WTC11 (cell line): ENCODE results near the gene ELMO1. TPM values are rescaled to one million over a fixed set of nuclear protein-coding genes. Genes with fewer than 3 reads are reported as not detected.
A peak's percentile ranks its signal among the peaks of the same experiment; 100 is the strongest.

Experiments used
- ATAC-seq: fragments of 200-7000 bp; cut with Tn5 transposase; 2 replicates; pipeline ENCODE4 v1.10.0; 2021; ENCODE audit warnings: mild to moderate bottlenecking, moderate library complexity
- CTCF ChIA-PET: fragments of 300-600 bp; sonication (Branson Sonifier 250); formaldehyde crosslinking; loops from one replicate; lab custom pipeline; 2021; ENCODE audit warnings: antibody characterized with exemption; lab: Charles Lee
- POLR2A ChIA-PET: fragments of 350-600 bp; sonication (Branson Sonifier 250); formaldehyde crosslinking; loops from one replicate; lab custom pipeline; 2021; ENCODE audit warnings: antibody characterized with exemption; lab: Charles Lee
- DNase-seq: peaks from one replicate; pipeline ENCODE4 v3.0.0; 2021; ENCODE audit warnings: low spot score
- H3K27ac Mint-ChIP-seq: 2 replicates; pipeline ENCODE4 v1.8.0; 2021; ENCODE audit warnings: mixed read lengths
- H3K27me3 Mint-ChIP-seq: 2 replicates; pipeline ENCODE4 v1.8.0; 2021; ENCODE audit warnings: low read depth, mild to moderate bottlenecking, moderate library complexity, mixed read lengths
- H3K36me3 Mint-ChIP-seq: 2 replicates; pipeline ENCODE4 v1.8.0; 2021; ENCODE audit warnings: mixed read lengths
- H3K4me1 Mint-ChIP-seq: 2 replicates; pipeline ENCODE4 v1.8.0; 2022; ENCODE audit warnings: mixed read lengths
- H3K4me3 Mint-ChIP-seq: 2 replicates; pipeline ENCODE4 v1.8.0; 2021; ENCODE audit warnings: mild to moderate bottlenecking, moderate library complexity, mixed read lengths
- H3K9me3 Mint-ChIP-seq: 2 replicates; pipeline ENCODE4 v1.8.0; 2021; ENCODE audit warnings: mixed read lengths
- ATF6 ChIP-seq: sonication (generic); formaldehyde crosslinking; IDR thresholded peaks from 2 replicates; pipeline ENCODE4 v1.8.1; 2023; ENCODE audit warnings: mild to moderate bottlenecking, missing genetic modification reagents
- CDX4 ChIP-seq: fragments of 250-450 bp; sonication (Bioruptor Pico); IDR thresholded peaks from 2 replicates; pipeline ENCODE4 v1.9.0; 2021; ENCODE audit warnings: moderate library complexity, mild to moderate bottlenecking, inconsistent platforms, borderline replicate concordance
- ESRRA ChIP-seq: sonication (generic); formaldehyde crosslinking; IDR thresholded peaks from 2 replicates; pipeline ENCODE4 v1.8.1; 2022; ENCODE audit warnings: mild to moderate bottlenecking, missing genetic modification reagents, borderline replicate concordance
- GTF2I ChIP-seq: fragments of 250-450 bp; sonication (Bioruptor Pico); conservative IDR thresholded peaks from 2 replicates; pipeline ENCODE4 v1.4.0; 2021; ENCODE audit warnings: mild to moderate bottlenecking
- JAZF1 ChIP-seq: fragments of 250-450 bp; sonication (Bioruptor Pico); IDR thresholded peaks from 2 replicates; pipeline ENCODE4 v1.9.0; 2021; ENCODE audit warnings: moderate library complexity, mild to moderate bottlenecking, inconsistent platforms
- MXD4 ChIP-seq: fragments of 250-450 bp; sonication (Bioruptor Pico); IDR thresholded peaks from 2 replicates; pipeline ENCODE4 v1.8.0; 2021; ENCODE audit warnings: mild to moderate bottlenecking, moderate library complexity, borderline replicate concordance
- NFE2L1 ChIP-seq: sonication (generic); formaldehyde crosslinking; IDR thresholded peaks from 2 replicates; pipeline ENCODE4 v1.8.1; 2023; ENCODE audit warnings: missing genetic modification reagents
- NFYB ChIP-seq: sonication (generic); formaldehyde crosslinking; conservative IDR thresholded peaks from 2 replicates; pipeline ENCODE4 v1.8.0; 2022; ENCODE audit warnings: low read depth, missing genetic modification reagents
- OVOL2 ChIP-seq: fragments of 250-450 bp; sonication (Bioruptor Pico); IDR thresholded peaks from 2 replicates; pipeline ENCODE4 v1.9.0; 2021; ENCODE audit warnings: mild to moderate bottlenecking, borderline replicate concordance
- PRRX2 ChIP-seq: fragments of 250-450 bp; sonication (Bioruptor Pico); IDR thresholded peaks from 2 replicates; pipeline ENCODE4 v1.8.0; 2021; ENCODE audit warnings: mild to moderate bottlenecking
- ZBTB43 ChIP-seq: sonication (generic); formaldehyde crosslinking; IDR thresholded peaks from 2 replicates; pipeline ENCODE4 v1.8.1; 2023; ENCODE audit warnings: mild to moderate bottlenecking, missing genetic modification reagents
- ZNF219 ChIP-seq: sonication (generic); formaldehyde crosslinking; IDR thresholded peaks from 2 replicates; pipeline ENCODE4 v1.8.0; 2023; ENCODE audit warnings: missing genetic modification reagents, mild to moderate bottlenecking, borderline replicate concordance
- ZNF263 ChIP-seq: sonication (generic); formaldehyde crosslinking; IDR thresholded peaks from 2 replicates; pipeline ENCODE4 v1.8.1; 2022; ENCODE audit warnings: low read depth, mild to moderate bottlenecking, moderate library complexity, missing genetic modification reagents
- ZNF281 ChIP-seq: sonication (generic); formaldehyde crosslinking; IDR thresholded peaks from 2 replicates; pipeline ENCODE4 v1.8.0; 2023; ENCODE audit warnings: mild to moderate bottlenecking, missing genetic modification reagents
- ZNF416 ChIP-seq: fragments of 250-450 bp; sonication (Bioruptor Pico); IDR thresholded peaks from 2 replicates; pipeline ENCODE4 v1.9.0; 2021; ENCODE audit warnings: mild to moderate bottlenecking, inconsistent platforms
- ZNF423 ChIP-seq: fragments of 250-450 bp; sonication (Bioruptor Pico); IDR thresholded peaks from 2 replicates; pipeline ENCODE4 v2.1.2; 2022; ENCODE audit warnings: mild to moderate bottlenecking, moderate library complexity
- ZNF671 ChIP-seq: fragments of 250-450 bp; sonication (Bioruptor Pico); IDR thresholded peaks from 2 replicates; pipeline ENCODE4 v1.8.0; 2021; ENCODE audit warnings: mild to moderate bottlenecking
- total RNA-seq: library from RNA; stranded (reverse); gene quantifications from 3 replicates; pipeline ENCODE4 v1.2.3, GENCODE V29; 2021
- TF ChIP-seq, protein P1 (sequence below): fragments of 250-450 bp; sonication (Bioruptor Pico); conservative IDR thresholded peaks from 2 replicates; pipeline ENCODE4 v1.9.0; 2021; ENCODE audit warnings: mild to moderate bottlenecking
- TF ChIP-seq, protein P2 (sequence below): sonication (generic); formaldehyde crosslinking; IDR thresholded peaks from 2 replicates; pipeline ENCODE4 v1.8.1; 2022; ENCODE audit warnings: mild to moderate bottlenecking, moderate library complexity, missing genetic modification reagents

The ELMO1 gene
- total RNA-seq, 1 experiment from 2014 or later: 19.4 TPM

DNA sequence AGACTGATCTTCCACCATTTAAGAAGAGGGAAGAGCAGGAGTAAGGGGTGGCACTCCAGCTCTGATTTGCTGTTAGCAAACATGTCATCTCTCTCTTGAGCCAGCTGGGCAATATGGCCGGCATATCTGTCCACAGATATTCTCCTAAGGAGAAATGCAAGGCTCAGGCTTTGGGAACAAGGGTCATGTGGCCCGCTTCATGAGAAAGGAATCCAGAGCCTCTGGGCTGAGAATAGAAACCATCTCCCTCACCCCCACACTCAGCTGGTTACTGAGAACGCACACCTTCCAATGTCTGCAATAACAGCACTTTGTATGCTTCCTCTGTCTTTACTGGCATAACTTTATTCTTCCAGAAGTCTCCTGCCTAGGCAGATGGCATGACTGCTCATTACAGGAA is 171.2 kb downstream of the ELMO1 start:
- H3K27me3 Mint-ChIP-seq: no peaks in the 10 kb centered on the region
- peaks cover 3% of the 10 kb centered on the region; the same call in 1 of the 2 replicates for H3K9me3 Mint-ChIP-seq
- H3K4me1 Mint-ChIP-seq: peaks cover 36% of the 10 kb centered on the region
- DNase-seq: no peak
- no peak for ATAC-seq
- no peak for TF ChIP-seq JAZF1
- no peak for TF ChIP-seq ZNF281
- no peak for TF ChIP-seq ATF6
- no peak for TF ChIP-seq CDX4 (CRISPR knock-in tag)
- TF ChIP-seq, protein P1, sequence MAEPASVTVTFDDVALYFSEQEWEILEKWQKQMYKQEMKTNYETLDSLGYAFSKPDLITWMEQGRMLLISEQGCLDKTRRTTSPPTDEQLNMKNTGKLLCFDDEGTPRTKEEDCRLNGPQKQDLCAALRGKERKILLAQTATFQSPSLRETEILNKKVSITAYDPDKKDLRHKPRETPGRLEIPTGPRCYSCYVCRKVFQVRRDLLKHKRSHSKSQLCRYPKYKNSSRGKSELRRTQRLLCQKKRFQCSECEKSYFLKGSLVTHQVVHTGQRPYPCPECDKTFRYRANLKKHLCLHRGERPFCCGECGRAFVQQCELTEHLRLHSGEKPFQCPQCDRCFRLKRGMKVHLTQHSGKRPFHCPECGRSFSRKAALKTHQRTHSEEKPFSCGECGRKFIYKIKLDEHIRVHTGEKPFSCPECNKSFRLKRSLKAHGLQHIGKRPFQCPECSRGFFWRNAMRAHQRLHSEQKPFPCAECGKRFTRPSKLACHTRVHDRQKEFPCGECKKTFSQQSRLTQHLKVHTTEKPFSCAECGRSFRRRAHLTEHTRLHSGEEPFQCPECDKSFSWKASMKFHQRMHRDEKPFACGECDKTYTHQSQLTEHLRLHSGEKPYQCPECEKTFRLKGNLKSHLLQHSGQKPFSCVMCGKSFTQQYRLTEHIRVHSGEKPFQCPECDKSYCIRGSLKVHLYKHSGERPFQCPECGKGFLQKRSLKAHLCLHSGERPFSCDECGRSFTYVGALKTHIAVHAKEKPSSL: no peak
- no peak for TF ChIP-seq ZNF416 (CRISPR knock-in tag)
- no peak for TF ChIP-seq NFYB (CRISPR knock-in tag)
- TF ChIP-seq, all 79 proteins: peak for 0
- ChIA-PET POLR2A (no interaction called here), CTCF (interaction anchor here (1.5 kb wide), 1 partner anchor 43 kb away, joined by 5 read pairs; no protein-coding TSS in a partner anchor)
- no peak overlapping the region for H3K27ac Mint-ChIP-seq
- H3K4me3 Mint-ChIP-seq: no peak overlapping the region
- no peaks in the 10 kb centered on the region for H3K36me3 Mint-ChIP-seq

- ChIA-PET POLR2A (no interaction called here), CTCF (interaction anchor here (0.6 to 1.4 kb wide), 2 partner anchors 220 to 433 kb away, joined by 3 to 4 read pairs; no protein-coding TSS in a partner anchor)
- peaks cover 6% of the 10 kb centered on the region for H3K36me3 Mint-ChIP-seq
- no peak for TF ChIP-seq JAZF1
- TF ChIP-seq ZNF219: no peak
- TF ChIP-seq MXD4 (CRISPR knock-in tag): no peak
- no peaks in the 10 kb centered on the region for H3K27me3 Mint-ChIP-seq
- H3K9me3 Mint-ChIP-seq: no peaks in the 10 kb centered on the region
- DNase-seq: no peak
- ATAC-seq: peak; percentile 22; the same call in 1 of the 2 replicates
- H3K4me1 Mint-ChIP-seq: peaks cover 20% of the 10 kb centered on the region
- H3K4me3 Mint-ChIP-seq: no peak overlapping the region
- peak overlapping the region; percentile 39; the same call in 1 of the 2 replicates for H3K27ac Mint-ChIP-seq
Observed at GRCh38 chr7:37275078-37275710, 173.5 kb downstream of the ELMO1 start.

DNA sequence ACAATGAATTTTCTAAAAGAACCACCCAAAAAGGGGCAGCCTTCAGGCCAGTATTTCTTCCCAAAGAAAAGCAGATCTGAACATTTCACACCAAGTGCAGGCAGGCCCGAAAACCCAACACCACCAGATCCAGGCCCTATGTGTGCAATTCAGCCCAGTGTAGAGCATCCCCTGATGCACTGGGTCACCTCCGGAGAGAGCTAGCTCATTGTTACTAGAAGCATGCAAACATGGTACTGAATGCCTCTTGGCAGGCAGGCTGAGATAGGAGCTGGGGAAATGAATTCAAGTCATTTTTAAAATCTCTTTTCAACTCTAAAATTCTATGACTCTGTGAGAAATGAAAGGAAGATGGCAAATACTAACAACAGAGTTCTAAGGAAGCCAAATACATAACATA is 174.8 kb downstream of the ELMO1 start:
- ATAC-seq: no peak
- CTCF ChIA-PET: no interaction called here
- Mint-ChIP-seq H3K36me3 (peaks cover 6% of the 10 kb centered on the region), H3K27me3 (no peaks in the 10 kb centered on the region), H3K4me1 (peaks cover 10% of the 10 kb centered on the region), H3K9me3 (no peaks in the 10 kb centered on the region), H3K4me3 (no peak overlapping the region), H3K27ac (no peak overlapping the region)
- POLR2A ChIA-PET: no interaction called here
- no peak for DNase-seq
- TF ChIP-seq ZNF281: no peak
- no peak for TF ChIP-seq GTF2I (CRISPR knock-in tag)
- TF ChIP-seq, protein P2, sequence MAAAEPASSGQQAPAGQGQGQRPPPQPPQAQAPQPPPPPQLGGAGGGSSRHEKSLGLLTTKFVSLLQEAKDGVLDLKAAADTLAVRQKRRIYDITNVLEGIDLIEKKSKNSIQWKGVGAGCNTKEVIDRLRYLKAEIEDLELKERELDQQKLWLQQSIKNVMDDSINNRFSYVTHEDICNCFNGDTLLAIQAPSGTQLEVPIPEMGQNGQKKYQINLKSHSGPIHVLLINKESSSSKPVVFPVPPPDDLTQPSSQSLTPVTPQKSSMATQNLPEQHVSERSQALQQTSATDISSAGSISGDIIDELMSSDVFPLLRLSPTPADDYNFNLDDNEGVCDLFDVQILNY (CRISPR knock-in tag): no peak
- no peak for TF ChIP-seq ZNF263 (CRISPR knock-in tag)
- TF ChIP-seq ZNF423 (CRISPR knock-in tag): no peak
- TF ChIP-seq NFE2L1: no peak
- no peak for TF ChIP-seq ZBTB43 (CRISPR knock-in tag)
- TF ChIP-seq ESRRA (CRISPR knock-in tag): no peak
- no peak for TF ChIP-seq ZNF671 (CRISPR knock-in tag)
- TF ChIP-seq PRRX2 (CRISPR knock-in tag): no peak
- no peak for TF ChIP-seq OVOL2 (CRISPR knock-in tag)
